Body of pancreas (tissue), 4 donors: Measurements from ENCODE around the gene COL5A2. TPM values are rescaled to one million over a fixed set of nuclear protein-coding genes. Genes with fewer than 3 reads are reported as not detected.

ENCODE experiments used
- ATAC-seq: fragments of 150-250 bp; one replicate; pipeline ENCODE4 v1.9.1; 2016
- DNase-seq, 4 donors: peaks; one replicate each; pipeline ENCODE4 v3.0.0-alpha.2; 2019
- H3K27ac ChIP-seq, 4 donors: fragments of 200-600 bp; sonication (generic); 1 replicate in 3 of 4; 2 replicates in 1 of 4; pipeline versions ENCODE4 v1.5.1 to v1.6.1; 2016 to 2019; ENCODE audit warnings: mild to moderate bottlenecking in 1 of 4, mixed read lengths in 1 of 4, moderate library complexity in 1 of 4
- H3K27me3 ChIP-seq, 2 donors: fragments of 200-600 bp; sonication (generic); one replicate each; pipeline ENCODE4 v1.6.0; 2016; ENCODE audit warnings: mild to moderate bottlenecking in 1 of 2
- H3K36me3 ChIP-seq, 2 donors: fragments of 200-600 bp; sonication (generic); replicated peaks in 1 of 2; 2 replicates each; pipeline ENCODE4 v1.5.1; 2016; ENCODE audit warnings: low read depth in 2 of 2; ENCODE audit not compliant: insufficient read depth in 1 of 2
- H3K4me1 ChIP-seq: fragments of 200-600 bp; sonication (generic); one replicate; pipeline ENCODE4 v1.6.0; 2016
- H3K4me3 ChIP-seq, 2 donors: fragments of 200-600 bp; sonication (generic); 1 replicate in 1 of 2; 2 replicates in 1 of 2; pipeline ENCODE4 v1.5.1; 2016 to 2019
- H3K9me3 ChIP-seq, 3 donors: fragments of 200-600 bp; sonication (generic); 1 replicate in 2 of 3; 2 replicates in 1 of 3; pipeline ENCODE4 v1.5.1; 2016
- POLR2A ChIP-seq, 3 donors: fragments of 450-650 bp; IDR thresholded peaks; one replicate each; pipeline ENCODE4 v1.6.1; 2016; ENCODE audit warnings: antibody characterized with exemption in 3 of 3, mild to moderate bottlenecking in 2 of 3
- WGBS, 2 donors: methylation state at CpG; one replicate each; pipeline ENCODE4 v1.1.5; 2017; 5-methylcytosine and 5-hydroxymethylcytosine counted together
- intact Hi-C: fragments of 100-400 bp; cut with DNase I; formaldehyde crosslinking; loops from one replicate; pipeline ENCODE4 v1.15.1; 2023
- total RNA-seq, 2 donors: library from RNA; depleted of rRNA; stranded (reverse); fragments of >200 nt; gene quantifications; one replicate each; pipeline ENCODE4 v1.1.0, GENCODE V29; 2016
- TF ChIP-seq, protein P1 (sequence below), 7 experiments: fragments of 450-650 bp in 4 of 7; fragments of 200-600 bp in 3 of 7; sonication (generic) in 3 of 7; IDR thresholded peaks; one replicate each; pipeline ENCODE4 v1.5.1; 2016 to 2019; ENCODE audit warnings: antibody characterized with exemption in 7 of 7

The COL5A2 gene
- total RNA-seq, 2 donors from 2014 or later, result 10.1 to 24.1 TPM

- TF ChIP-seq POLR2A (IDR thresholded peaks at IDR 0.05), result no peak
- TF ChIP-seq, protein P1, sequence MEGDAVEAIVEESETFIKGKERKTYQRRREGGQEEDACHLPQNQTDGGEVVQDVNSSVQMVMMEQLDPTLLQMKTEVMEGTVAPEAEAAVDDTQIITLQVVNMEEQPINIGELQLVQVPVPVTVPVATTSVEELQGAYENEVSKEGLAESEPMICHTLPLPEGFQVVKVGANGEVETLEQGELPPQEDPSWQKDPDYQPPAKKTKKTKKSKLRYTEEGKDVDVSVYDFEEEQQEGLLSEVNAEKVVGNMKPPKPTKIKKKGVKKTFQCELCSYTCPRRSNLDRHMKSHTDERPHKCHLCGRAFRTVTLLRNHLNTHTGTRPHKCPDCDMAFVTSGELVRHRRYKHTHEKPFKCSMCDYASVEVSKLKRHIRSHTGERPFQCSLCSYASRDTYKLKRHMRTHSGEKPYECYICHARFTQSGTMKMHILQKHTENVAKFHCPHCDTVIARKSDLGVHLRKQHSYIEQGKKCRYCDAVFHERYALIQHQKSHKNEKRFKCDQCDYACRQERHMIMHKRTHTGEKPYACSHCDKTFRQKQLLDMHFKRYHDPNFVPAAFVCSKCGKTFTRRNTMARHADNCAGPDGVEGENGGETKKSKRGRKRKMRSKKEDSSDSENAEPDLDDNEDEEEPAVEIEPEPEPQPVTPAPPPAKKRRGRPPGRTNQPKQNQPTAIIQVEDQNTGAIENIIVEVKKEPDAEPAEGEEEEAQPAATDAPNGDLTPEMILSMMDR (IDR thresholded peaks at IDR 0.05), result no peak
- no peak for DNase-seq
- H3K4me3 ChIP-seq, result no peak overlapping the region
- intact Hi-C loops, result no loop called here
- H3K4me1 ChIP-seq, result no peaks in the 10 kb centered on the region
- H3K36me3 ChIP-seq, result no peaks in the 10 kb centered on the region
- H3K27ac ChIP-seq, result no peak overlapping the region
- 86% methylated on average over 4 of the region's 4 CpGs for WGBS, 2 donors
- no peaks in the 10 kb centered on the region for H3K27me3 ChIP-seq
- ATAC-seq, result no peak
- no peaks in the 10 kb centered on the region for H3K9me3 ChIP-seq
Observed at GRCh38 chr2:189203177-189203799, 23.7 kb upstream of the COL5A2 start.

DNA sequence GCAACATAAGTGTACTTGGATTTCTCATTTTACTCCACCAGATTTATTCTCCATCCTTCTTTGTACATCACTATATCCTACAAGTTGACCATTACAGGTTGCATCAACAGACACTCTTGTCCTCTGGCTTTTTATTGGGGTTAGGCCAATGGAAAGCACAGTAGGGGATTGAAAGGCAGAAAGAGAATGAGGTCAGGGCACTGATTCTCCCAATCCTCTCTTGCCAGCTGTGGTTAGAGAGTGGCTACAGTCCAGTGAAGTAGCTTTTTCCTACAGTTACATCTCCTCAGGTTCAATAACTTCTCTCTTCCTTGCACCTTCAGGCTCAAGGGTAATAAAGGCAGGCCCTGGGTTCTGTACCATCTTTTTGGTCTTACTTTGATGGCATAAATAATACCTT is 20.2 kb upstream of the COL5A2 start:
- H3K4me3 ChIP-seq, result no peak overlapping the region
- H3K9me3 ChIP-seq, result no peaks in the 10 kb centered on the region
- intact Hi-C loops, result no loop called here
- H3K36me3 ChIP-seq, result no peaks in the 10 kb centered on the region
- no peaks in the 10 kb centered on the region for H3K4me1 ChIP-seq
- ATAC-seq (no peak), DNase-seq (no peak)
- TF ChIP-seq, protein P1 (IDR thresholded peaks at IDR 0.05), result no peak
- TF ChIP-seq POLR2A (IDR thresholded peaks at IDR 0.05), result no peak
- no peak overlapping the region for H3K27ac ChIP-seq
- H3K27me3 ChIP-seq, result no peaks in the 10 kb centered on the region

- TF ChIP-seq, protein P1 (IDR thresholded peaks at IDR 0.05), result no peak
- no peak for TF ChIP-seq POLR2A (IDR thresholded peaks at IDR 0.05)
- H3K27me3 ChIP-seq, result no peaks in the 10 kb centered on the region
- ATAC-seq (no peak), DNase-seq (no peak)
- no peak overlapping the region for H3K27ac ChIP-seq
- 57 to 64% methylated on average over 1 of the region's 1 CpG for WGBS, 2 donors
- no peaks in the 10 kb centered on the region for H3K4me1 ChIP-seq
- no peaks in the 10 kb centered on the region for H3K36me3 ChIP-seq
- intact Hi-C loops, result no loop called here
- no peak overlapping the region for H3K4me3 ChIP-seq
- H3K9me3 ChIP-seq, result no peaks in the 10 kb centered on the region
Observed at GRCh38 chr2:189192766-189193165, 13.2 kb upstream of the COL5A2 start.

- DNase-seq (no peak), ATAC-seq (no peak)
- intact Hi-C loops, result no loop called here
- no peaks in the 10 kb centered on the region for H3K9me3 ChIP-seq
- H3K4me3 ChIP-seq, result no peak overlapping the region
- H3K27ac ChIP-seq, result no peak overlapping the region
- TF ChIP-seq, protein P1 (IDR thresholded peaks at IDR 0.05), result no peak
- TF ChIP-seq POLR2A (IDR thresholded peaks at IDR 0.05), result no peak
- no peaks in the 10 kb centered on the region for H3K4me1 ChIP-seq
- no peaks in the 10 kb centered on the region for H3K36me3 ChIP-seq
- H3K27me3 ChIP-seq, result no peaks in the 10 kb centered on the region
Observed at GRCh38 chr2:189191766-189192165, 12.2 kb upstream of the COL5A2 start.

DNA sequence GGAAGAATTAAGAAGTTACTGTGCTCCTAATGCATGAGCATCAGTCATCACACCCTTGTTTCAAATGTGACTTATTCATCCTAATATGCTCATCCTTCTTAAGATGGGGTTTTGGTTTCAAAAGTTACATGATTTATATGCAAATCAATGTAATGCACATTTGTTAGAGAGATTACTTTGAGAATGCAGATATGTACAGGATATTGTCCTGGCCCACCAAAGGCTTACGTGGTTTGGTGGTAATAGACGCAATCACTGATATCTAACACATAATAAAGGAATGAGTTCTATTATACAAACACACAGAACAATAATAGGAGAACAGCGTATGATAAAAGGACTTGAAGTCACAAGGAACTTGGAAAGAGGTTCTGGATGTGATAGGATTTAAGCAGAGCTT is 11.1 kb upstream of the COL5A2 start:
- 90 to 96% methylated on average over 3 of the region's 3 CpGs for WGBS, 2 donors
- ATAC-seq, result no peak
- no peaks in the 10 kb centered on the region for H3K9me3 ChIP-seq
- DNase-seq, result no peak
- H3K27me3 ChIP-seq, result no peaks in the 10 kb centered on the region
- H3K4me1 ChIP-seq, result no peaks in the 10 kb centered on the region
- intact Hi-C loops, result no loop called here
- no peaks in the 10 kb centered on the region for H3K36me3 ChIP-seq
- H3K27ac ChIP-seq, result no peak overlapping the region
- no peak for TF ChIP-seq POLR2A (IDR thresholded peaks at IDR 0.05)
- TF ChIP-seq, protein P1 (IDR thresholded peaks at IDR 0.05), result no peak
- H3K4me3 ChIP-seq, result no peak overlapping the region
